GM12878 (cell line): ENCODE results near the gene RETREG3. TPM values are rescaled to one million over a fixed set of nuclear protein-coding genes. Genes with fewer than 3 reads are reported as not detected.

Source experiments
- ATAC-seq: fragments of 200-7000 bp; cut with Tn5 transposase; 3 replicates; pipeline ENCODE4 v1.9.1; 2020; ENCODE audit warnings: mild to moderate bottlenecking, moderate library complexity
- BruUV-seq: library from RNA; stranded (reverse); fragments of 400-500 nt; replicated peaks from 2 replicates; lab custom pipeline; 2021; lab: Mats Ljungman, UMichigan
- CTCF ChIA-PET: fragments of 300-600 bp; sonication (Branson Sonifier 250); formaldehyde crosslinking; extraction: SDS; loops from one replicate; lab custom pipeline; 2021; ENCODE audit warnings: inconsistent platforms; lab: Yijun Ruan, JAX
- POLR2A ChIA-PET: fragments of 350-600 bp; formaldehyde crosslinking; extraction: SDS; loops from one replicate; lab custom pipeline; 2021; ENCODE audit warnings: inconsistent platforms; lab: Charles Lee
- RAD21 ChIA-PET: fragments of 300-600 bp; sonication (Branson Sonifier 250); formaldehyde crosslinking; loops from one replicate; lab custom pipeline; 2023; ENCODE audit warnings: antibody characterized with exemption; ENCODE audit not compliant: unreplicated experiment; lab: Charles Lee
- SMC1A ChIA-PET: fragments of 300-600 bp; sonication (Branson Sonifier 250); formaldehyde crosslinking; loops from one replicate; lab custom pipeline; 2023; ENCODE audit not compliant: unreplicated experiment, uncharacterized antibody; lab: Charles Lee
- DNase-seq: peaks from one replicate; pipeline ENCODE4 v3.0.0-alpha.2; 2011; ENCODE audit warnings: low read depth, low spot score
- FAIRE-seq: peaks from 3 replicates; lab custom pipeline; 2011; peaks lifted over from hg19 to GRCh38; lab: Jason Lieb, UNC
- H2AFZ ChIP-seq: 2 replicates; pipeline ENCODE4 v1.6.0; 2011; ENCODE audit warnings: low read depth, low read length, control low read depth; ENCODE audit not compliant: control insufficient read depth
- H3K27ac ChIP-seq: 2 replicates; pipeline ENCODE4 v1.5.1; 2011; ENCODE audit warnings: control low read depth; ENCODE audit not compliant: control insufficient read depth, insufficient read depth
- H3K27me3 ChIP-seq, 2 experiments: replicated peaks in 1 of 2; 2 replicates each; pipeline versions ENCODE4 v1.6.0 to v1.6.1; 2011; ENCODE audit warnings: low read length in 1 of 2; ENCODE audit not compliant: control insufficient read depth in 2 of 2, insufficient read depth in 2 of 2
- H3K36me3 ChIP-seq, 2 experiments: 2 replicates each; pipeline ENCODE4 v1.5.1; 2011; ENCODE audit warnings: low read length in 1 of 2; ENCODE audit not compliant: control insufficient read depth in 2 of 2, insufficient read depth in 2 of 2
- H3K4me1 ChIP-seq: 2 replicates; pipeline ENCODE4 v1.6.1; 2011; ENCODE audit warnings: mild to moderate bottlenecking, low read length, moderate library complexity, mixed read lengths; ENCODE audit not compliant: control insufficient read depth, insufficient read depth
- H3K4me2 ChIP-seq: 2 replicates; pipeline ENCODE4 v1.6.0; 2011; ENCODE audit warnings: control low read depth; ENCODE audit not compliant: control insufficient read depth, insufficient read depth
- H3K4me3 ChIP-seq: fragments of 200-600 bp; sonication (generic); 2 replicates; pipeline ENCODE4 v1.5.1; 2016
- H3K79me2 ChIP-seq: 2 replicates; pipeline ENCODE4 v1.6.0; 2011; ENCODE audit warnings: low read length; ENCODE audit not compliant: control insufficient read depth, insufficient read depth
- H3K9ac ChIP-seq: 2 replicates; pipeline ENCODE4 v1.8.0; 2011; ENCODE audit warnings: low read length, control low read depth, mixed read lengths; ENCODE audit not compliant: control insufficient read depth, insufficient read depth
- H3K9me3 ChIP-seq: replicated peaks from 3 replicates; pipeline ENCODE4 v1.5.1; 2011; ENCODE audit warnings: mild to moderate bottlenecking, low read length; ENCODE audit not compliant: control insufficient read depth, insufficient read depth
- H4K20me1 ChIP-seq: 2 replicates; pipeline ENCODE4 v1.6.0; 2011; ENCODE audit not compliant: control insufficient read depth, insufficient read depth
- BACH1 ChIP-seq: fragments of 450-650 bp; IDR thresholded peaks from 2 replicates; pipeline ENCODE4 v1.6.1; 2017; ENCODE audit warnings: mild to moderate bottlenecking, borderline replicate concordance
- CBX3 ChIP-seq: fragments of 200-600 bp; sonication (generic); IDR thresholded peaks from 2 replicates; pipeline ENCODE4 v1.6.1; 2016; ENCODE audit warnings: low read depth, borderline replicate concordance
- CBX5 ChIP-seq: sonication (generic); IDR thresholded peaks from 2 replicates; pipeline ENCODE4 v1.6.1; 2016; ENCODE audit warnings: low read depth, moderate library complexity, mild to moderate bottlenecking, inconsistent platforms
- EED ChIP-seq: sonication (generic); IDR thresholded peaks from 2 replicates; pipeline ENCODE4 v1.6.1; 2016; ENCODE audit warnings: antibody characterized with exemption, low read depth
- ESRRA ChIP-seq: IDR thresholded peaks from 2 replicates; pipeline ENCODE4 v1.6.1; 2012; ENCODE audit warnings: mild to moderate bottlenecking, low read length, improper control_type of control experiment
- GABPA ChIP-seq: IDR thresholded peaks from 2 replicates; pipeline ENCODE4 v1.6.1; 2014; ENCODE audit warnings: antibody characterized with exemption, low read depth, mild to moderate bottlenecking, inconsistent platforms
- JUNB ChIP-seq: IDR thresholded peaks from 2 replicates; pipeline ENCODE4 v1.6.1; 2016; ENCODE audit warnings: antibody characterized with exemption, mild to moderate bottlenecking
- NR2C1 ChIP-seq: fragments of 450-650 bp; IDR thresholded peaks from 2 replicates; pipeline ENCODE4 v1.6.1; 2017; ENCODE audit warnings: antibody characterized with exemption, mild to moderate bottlenecking, moderate library complexity
- POLR2AphosphoS2 ChIP-seq: IDR thresholded peaks from 2 replicates; pipeline ENCODE4 v1.6.1; 2011; ENCODE audit warnings: low read depth, mild to moderate bottlenecking, low read length, improper control_type of control experiment, moderate library complexity
- POU2F2 ChIP-seq: IDR thresholded peaks from 3 replicates; pipeline ENCODE4 v1.6.1; 2011; ENCODE audit warnings: low read depth, mild to moderate bottlenecking, low read length, borderline replicate concordance
- RCOR1 ChIP-seq: conservative IDR thresholded peaks from 2 replicates; pipeline ENCODE4 v1.6.1; 2012; ENCODE audit warnings: low read depth, low read length, improper control_type of control experiment
- SMAD5 ChIP-seq: IDR thresholded peaks from 2 replicates; pipeline ENCODE4 v1.6.1; 2016; ENCODE audit warnings: antibody characterized with exemption, low read depth
- SMARCA5 ChIP-seq: fragments of 450-650 bp; IDR thresholded peaks from 2 replicates; pipeline ENCODE4 v1.6.1; 2017; ENCODE audit warnings: mild to moderate bottlenecking
- SMC3 ChIP-seq: IDR thresholded peaks from 2 replicates; pipeline ENCODE4 v1.6.1; 2011; ENCODE audit warnings: low read length, improper control_type of control experiment, borderline replicate concordance
- SREBF1 ChIP-seq: IDR thresholded peaks from 2 replicates; pipeline ENCODE4 v1.6.1; 2012; ENCODE audit warnings: mild to moderate bottlenecking, low read length
- STAT3 ChIP-seq: IDR thresholded peaks from 2 replicates; pipeline ENCODE4 v1.6.1; 2011; ENCODE audit warnings: low read depth, low read length, improper control_type of control experiment
- TAF1 ChIP-seq: IDR thresholded peaks from 2 replicates; pipeline ENCODE4 v1.6.1; 2011; ENCODE audit warnings: mild to moderate bottlenecking, low read depth, low read length, borderline replicate concordance
- ZNF24 ChIP-seq: fragments of 450-650 bp; IDR thresholded peaks from 2 replicates; pipeline ENCODE4 v1.6.1; 2017; ENCODE audit warnings: antibody characterized with exemption, mild to moderate bottlenecking
- ZNF687 ChIP-seq: fragments of 450-650 bp; IDR thresholded peaks from 2 replicates; pipeline ENCODE4 v1.6.1; 2017; ENCODE audit warnings: mild to moderate bottlenecking, moderate library complexity
- WGBS: methylation state at CpG from one replicate; pipeline ENCODE4 v1.1.6; 2016; ENCODE audit warnings: low lambda C conversion rate; ENCODE audit not compliant: insufficient replicate concordance, insufficient coverage; ENCODE audit errors: missing lambda C conversion rate; 5-methylcytosine and 5-hydroxymethylcytosine counted together
- in situ Hi-C: fragments of 300-500 bp; cut with MboI; formaldehyde crosslinking; loops from 9 replicates; pipeline ENCODE4 v1.14.3; 2018; ENCODE audit warnings: mixed read lengths
- intact Hi-C: fragments of 100-400 bp; cut with micrococcal nuclease; formaldehyde crosslinking; loops from one replicate; pipeline ENCODE4 v1.14.2; 2022; ENCODE audit not compliant: unreplicated experiment
- polyA plus RNA-seq, 11 experiments: library from polyadenylated mRNA; depleted of rRNA in 4 of 11; unstranded in 6 of 11; stranded (reverse) in 5 of 11; fragments of >200 nt; fragmentation: Nextera tagmentation in 4 of 11; fragmentation: Illumina TruSeq in 1 of 11; extraction: Ambion mirVana in 4 of 11; extraction: Trizol in 1 of 11; gene quantifications; 1 replicate in 1 of 11; 2 replicates in 10 of 11; pipeline versions ENCODE4 v1.2.1 to v1.2.3, GENCODE V29; 2011 to 2016; ENCODE audit warnings: inconsistent platforms in 2 of 11, missing spikeins in 2 of 11, low read depth in 1 of 11
- total RNA-seq, 4 experiments: library from RNA; depleted of rRNA in 3 of 4; stranded (reverse); fragments of >200 nt in 3 of 4; fragmentation: Illumina TruSeq in 1 of 4; extraction: Trizol in 1 of 4; gene quantifications; 2 replicates each; pipeline versions ENCODE4 v1.2.1 to v1.2.3, GENCODE V29; 2013 to 2021

The RETREG3 gene
- total and polyA plus RNA-seq, 10 of the 15 experiments (the other 5 are each of a cell fraction or from before 2014, with no cell fraction given) = 7.0 to 50.6 (median 27.3) TPM

GRCh38 chr17:42554250-42555121 lies 54.7 kb downstream of the RETREG3 start (continued):
- TF ChIP-seq ZNF687 (peak; percentile 77), EED (no peak), TAF1 (peak; percentile 22; the same call in 1 of the 2 replicates), SREBF1 (no peak)

GRCh38 chr17:42553866-42554249 lies 55.3 kb downstream of the RETREG3 start:
- 45% methylated on average over 16 of the region's 16 CpGs for WGBS

More at GRCh38 chr17:42553866-42554249, 55.3 kb downstream of the RETREG3 start:
- Histone ChIP-seq H3K27ac (peak overlapping the region; percentile 81), H3K4me1 (peaks cover 5% of the 10 kb centered on the region), H3K4me3 (peak overlapping the region; percentile 94), H3K9ac (peak overlapping the region; percentile 75), H3K36me3 (no peaks in the 10 kb centered on the region; a peak in 1 of 4 replicates), H3K79me2 (peaks cover 16% of the 10 kb centered on the region), H3K9me3 (no peaks in the 10 kb centered on the region), H2AFZ (no peak overlapping the region), H3K4me2 (peak overlapping the region; percentile 89), H3K27me3 (no peaks in the 10 kb centered on the region), H4K20me1 (no peaks in the 10 kb centered on the region)
- in situ Hi-C loops (no loop called here), intact Hi-C loops (no loop called here)
- ChIA-PET CTCF (interaction anchor here (1.0 to 1.8 kb wide), 7 partner anchors 13 to 127 kb away, joined by 3 to 7 read pairs (median 5); partner anchors contain the start of genes NAGLU and PSMC3IP), RAD21 (interaction anchor here (0.7 to 2.0 kb wide), 7 partner anchors 14 to 210 kb away, joined by 3 to 6 read pairs (median 4); no protein-coding TSS in a partner anchor), SMC1A (interaction anchor here (1.3 kb wide), 1 partner anchor 210 kb away, joined by 3 read pairs; no protein-coding TSS in a partner anchor), POLR2A (interaction anchor here (1.0 to 1.7 kb wide), 5 partner anchors 12 to 814 kb away, joined by 3 to 13 read pairs (median 3); partner anchors contain the start of genes NAGLU and VPS25)
- ATAC-seq = peak; percentile 44
- FAIRE-seq = no peak
- no TSS peak for BruUV-seq
- DNase-seq = no peak
- peak; percentile 78 for TF ChIP-seq SMARCA5
- no peak for TF ChIP-seq ZNF24
- no peak for TF ChIP-seq STAT3
- TF ChIP-seq POU2F2 = no peak
- 0 out of 2 replicates have a peak, but pooled peaks have one; percentile 5 for TF ChIP-seq EED
- TF ChIP-seq GABPA = no peak
- no peak for TF ChIP-seq SMAD5
- no peak for TF ChIP-seq SMC3
- TF ChIP-seq RCOR1 = no peak
- no peak for TF ChIP-seq CBX5
- TF ChIP-seq CBX3 = no peak
- TF ChIP-seq ESRRA = no peak
- no peak for TF ChIP-seq POLR2AphosphoS2
- TF ChIP-seq NR2C1 = no peak
- no peak for TF ChIP-seq BACH1
- TF ChIP-seq JUNB = no peak
